Measurements from ENCODE around the gene SPTBN4.

SPTBN4 gene

GRCh38 chr19:40501599-40501998 lies 34.8 kb downstream of the SPTBN4 start:
- H3K4me1 ChIP-seq (ENCODE audit: insufficient read depth, insufficient read length) = no peaks in the 10 kb centered on the region
- no peaks in the 10 kb centered on the region for H3K36me3 ChIP-seq (ENCODE audit: insufficient read depth, insufficient read length, low read length)
- H3K27me3 ChIP-seq (ENCODE audit: insufficient read depth, insufficient read length) = peaks cover 6% of the 10 kb centered on the region
- H3K9me3 ChIP-seq (ENCODE audit: insufficient read depth, low read length) = no peaks in the 10 kb centered on the region
- TF ChIP-seq ZNF274 (IDR thresholded peaks at IDR 0.05; ENCODE audit: low read depth, low read length) = no peak
- no peak for TF ChIP-seq SUZ12 (IDR thresholded peaks at IDR 0.05; ENCODE audit: extremely low read depth, insufficient read depth, insufficient read length)
- TF ChIP-seq YY1 (IDR thresholded peaks at IDR 0.05; ENCODE audit: insufficient read depth, insufficient read length) = no peak
- no peak overlapping the region for H3K4me3 ChIP-seq (ENCODE audit: insufficient read length, low read depth)
- H3K9ac ChIP-seq (ENCODE audit: insufficient read length, low read depth) = no peak overlapping the region
- no peak for DNase-seq (ENCODE audit: low read depth, low spot score)

GRCh38 chr19:40502081-40502480 lies 35.3 kb downstream of the SPTBN4 start:
- Histone ChIP-seq H3K27me3 (ENCODE audit: insufficient read depth, insufficient read length) (peaks cover 6% of the 10 kb centered on the region), H3K36me3 (ENCODE audit: insufficient read depth, insufficient read length, low read length) (no peaks in the 10 kb centered on the region), H3K4me1 (ENCODE audit: insufficient read depth, insufficient read length) (no peaks in the 10 kb centered on the region), H3K9ac (ENCODE audit: insufficient read length, low read depth) (no peak overlapping the region), H3K9me3 (ENCODE audit: insufficient read depth, low read length) (no peaks in the 10 kb centered on the region), H3K4me3 (ENCODE audit: insufficient read length, low read depth) (no peak overlapping the region)
- no peak for TF ChIP-seq YY1 (IDR thresholded peaks at IDR 0.05; ENCODE audit: insufficient read depth, insufficient read length)
- TF ChIP-seq ZNF274 (IDR thresholded peaks at IDR 0.05; ENCODE audit: low read depth, low read length) = no peak
- TF ChIP-seq SUZ12 (IDR thresholded peaks at IDR 0.05; ENCODE audit: extremely low read depth, insufficient read depth, insufficient read length) = no peak
- DNase-seq (ENCODE audit: low read depth, low spot score) = no peak

DNA sequence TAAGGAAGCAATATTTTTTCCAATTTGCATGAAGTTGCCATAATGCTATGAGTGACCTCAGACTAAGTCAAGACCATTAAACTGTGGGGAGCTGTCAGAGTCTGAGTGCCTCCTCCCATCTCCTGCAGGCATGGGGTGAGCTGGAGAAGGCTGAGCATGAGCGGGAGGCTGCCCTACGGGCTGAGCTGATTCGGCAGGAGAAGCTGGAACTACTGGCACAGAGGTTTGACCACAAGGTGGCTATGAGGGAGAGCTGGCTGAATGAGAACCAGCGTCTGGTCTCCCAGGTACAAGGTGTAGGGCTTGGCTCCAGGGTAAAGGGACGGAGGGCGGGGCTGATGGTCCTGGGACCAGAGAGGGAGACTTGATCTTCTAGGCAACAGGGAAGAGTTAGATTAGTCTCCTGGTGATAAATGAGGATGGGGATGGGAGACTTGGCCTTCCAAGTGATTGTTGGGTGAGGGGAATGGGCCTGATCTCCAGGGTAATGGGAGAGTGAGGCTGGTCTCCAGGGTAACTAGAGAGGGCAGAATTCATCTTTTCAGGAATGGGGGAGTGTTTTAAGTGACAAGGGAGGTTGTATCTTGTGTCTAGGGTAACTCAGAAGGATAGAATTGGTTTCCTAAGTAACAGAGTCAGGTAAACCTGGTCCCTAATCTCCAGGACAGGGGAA lies 36.0 kb downstream of the SPTBN4 start:
- no peak overlapping the region for H3K4me3 ChIP-seq (ENCODE audit: insufficient read length, low read depth)
- no peak overlapping the region for H3K9ac ChIP-seq (ENCODE audit: insufficient read length, low read depth)
- no peak for TF ChIP-seq SUZ12 (IDR thresholded peaks at IDR 0.05; ENCODE audit: extremely low read depth, insufficient read depth, insufficient read length)
- TF ChIP-seq ZNF274 (IDR thresholded peaks at IDR 0.05; ENCODE audit: low read depth, low read length) = no peak
- TF ChIP-seq YY1 (IDR thresholded peaks at IDR 0.05; ENCODE audit: insufficient read depth, insufficient read length) = no peak
- H3K4me1 ChIP-seq (ENCODE audit: insufficient read depth, insufficient read length) = no peaks in the 10 kb centered on the region
- peaks cover 6% of the 10 kb centered on the region for H3K27me3 ChIP-seq (ENCODE audit: insufficient read depth, insufficient read length)
- H3K9me3 ChIP-seq (ENCODE audit: insufficient read depth, low read length) = no peaks in the 10 kb centered on the region
- no peaks in the 10 kb centered on the region for H3K36me3 ChIP-seq (ENCODE audit: insufficient read depth, insufficient read length, low read length)
- DNase-seq (ENCODE audit: low read depth, low spot score) = no peak

DNA sequence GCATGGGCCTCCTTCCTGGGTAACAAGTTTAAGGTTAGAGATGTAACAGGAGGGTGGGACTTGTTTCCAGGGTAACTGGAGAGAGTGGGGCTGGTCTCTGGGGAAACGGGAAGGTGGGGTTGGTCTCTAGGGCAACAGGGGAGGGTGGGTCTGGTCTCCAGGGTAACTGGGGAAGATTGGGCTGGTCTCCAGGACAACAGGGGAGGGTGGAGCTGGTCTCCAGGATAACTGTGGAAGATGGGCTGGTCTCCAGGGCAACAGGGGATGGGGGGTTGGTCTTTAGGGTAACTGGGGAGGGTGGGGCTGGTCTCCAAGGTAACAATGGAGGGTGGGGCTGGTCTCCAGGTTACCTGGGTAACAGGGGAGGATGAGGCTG lies 36.5 kb downstream of the SPTBN4 start:
- Histone ChIP-seq H3K9me3 (ENCODE audit: insufficient read depth, low read length) (no peaks in the 10 kb centered on the region), H3K36me3 (ENCODE audit: insufficient read depth, insufficient read length, low read length) (no peaks in the 10 kb centered on the region), H3K4me3 (ENCODE audit: insufficient read length, low read depth) (no peak overlapping the region), H3K4me1 (ENCODE audit: insufficient read depth, insufficient read length) (no peaks in the 10 kb centered on the region), H3K27me3 (ENCODE audit: insufficient read depth, insufficient read length) (peaks cover 6% of the 10 kb centered on the region), H3K9ac (ENCODE audit: insufficient read length, low read depth) (no peak overlapping the region)
- no peak for DNase-seq (ENCODE audit: low read depth, low spot score)
- TF ChIP-seq YY1 (IDR thresholded peaks at IDR 0.05; ENCODE audit: insufficient read depth, insufficient read length) = no peak
- no peak for TF ChIP-seq ZNF274 (IDR thresholded peaks at IDR 0.05; ENCODE audit: low read depth, low read length)
- no peak for TF ChIP-seq SUZ12 (IDR thresholded peaks at IDR 0.05; ENCODE audit: extremely low read depth, insufficient read depth, insufficient read length)

DNA sequence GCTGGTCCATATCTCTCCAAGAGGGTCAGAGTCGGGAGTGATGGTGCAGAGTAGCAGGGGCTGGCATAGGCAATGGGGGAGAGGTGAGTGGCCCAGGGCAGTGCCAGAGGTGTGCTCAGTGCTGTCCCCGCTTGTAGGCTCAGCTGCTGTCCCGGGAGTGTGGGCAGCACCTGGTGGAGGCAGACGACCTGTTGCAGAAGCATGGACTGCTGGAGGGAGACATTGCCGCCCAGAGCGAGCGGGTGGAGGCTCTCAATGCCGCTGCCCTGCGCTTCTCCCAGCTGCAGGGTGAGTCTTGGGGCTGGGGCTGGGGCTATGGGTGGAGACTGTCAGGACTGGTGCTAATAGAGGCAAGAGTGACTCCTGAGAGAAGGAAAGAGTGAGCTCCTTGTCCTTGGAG lies 39.3 kb downstream of the SPTBN4 start:
- no peak overlapping the region for H3K4me3 ChIP-seq (ENCODE audit: insufficient read length, low read depth)
- no peaks in the 10 kb centered on the region for H3K36me3 ChIP-seq (ENCODE audit: insufficient read depth, insufficient read length, low read length)
- DNase-seq (ENCODE audit: low read depth, low spot score) = no peak
- H3K27me3 ChIP-seq (ENCODE audit: insufficient read depth, insufficient read length) = peaks cover 14% of the 10 kb centered on the region
- H3K4me1 ChIP-seq (ENCODE audit: insufficient read depth, insufficient read length) = no peaks in the 10 kb centered on the region
- no peak overlapping the region for H3K9ac ChIP-seq (ENCODE audit: insufficient read length, low read depth)
- TF ChIP-seq SUZ12 (IDR thresholded peaks at IDR 0.05; ENCODE audit: extremely low read depth, insufficient read depth, insufficient read length) = no peak
- no peak for TF ChIP-seq ZNF274 (IDR thresholded peaks at IDR 0.05; ENCODE audit: low read depth, low read length)
- no peak for TF ChIP-seq YY1 (IDR thresholded peaks at IDR 0.05; ENCODE audit: insufficient read depth, insufficient read length)
- no peaks in the 10 kb centered on the region for H3K9me3 ChIP-seq (ENCODE audit: insufficient read depth, low read length)

GRCh38 chr19:40507892-40508291 lies 41.1 kb downstream of the SPTBN4 start:
- TF ChIP-seq YY1 (IDR thresholded peaks at IDR 0.05; ENCODE audit: insufficient read depth, insufficient read length) = no peak
- TF ChIP-seq ZNF274 (IDR thresholded peaks at IDR 0.05; ENCODE audit: low read depth, low read length) = no peak
- TF ChIP-seq SUZ12 (IDR thresholded peaks at IDR 0.05; ENCODE audit: extremely low read depth, insufficient read depth, insufficient read length) = no peak
- no peak overlapping the region for H3K4me3 ChIP-seq (ENCODE audit: insufficient read length, low read depth)
- peaks cover 32% of the 10 kb centered on the region for H3K27me3 ChIP-seq (ENCODE audit: insufficient read depth, insufficient read length)

DNA sequence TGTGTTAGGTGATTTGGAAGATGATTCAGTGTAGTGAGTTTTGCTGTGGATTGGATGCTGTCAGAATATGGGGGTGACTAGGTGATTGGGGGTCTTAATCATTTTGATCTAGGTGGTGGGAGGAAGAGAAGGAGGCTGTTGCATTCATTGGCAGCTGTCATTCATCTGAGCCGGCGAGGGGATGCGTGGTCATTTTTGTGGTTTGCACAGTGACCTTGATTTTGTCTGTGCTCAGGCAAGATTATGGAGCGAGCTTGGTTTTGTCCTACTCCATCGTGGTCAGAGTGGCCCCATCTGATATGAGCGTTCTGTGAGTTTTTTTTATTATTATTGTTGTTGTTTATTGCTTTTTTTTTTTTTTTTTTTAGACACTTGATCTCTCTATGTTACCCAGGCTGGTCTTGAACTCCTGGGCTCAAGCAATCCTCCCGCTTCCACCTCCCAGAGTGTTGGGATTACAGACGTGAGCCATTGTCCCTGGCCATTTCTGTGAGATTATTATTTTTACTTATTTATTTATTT lies 42.0 kb downstream of the SPTBN4 start:
- Histone ChIP-seq H3K4me1 (ENCODE audit: insufficient read depth, insufficient read length) (peaks cover 4% of the 10 kb centered on the region), H3K9me3 (ENCODE audit: insufficient read depth, low read length) (peaks cover 6% of the 10 kb centered on the region; the same call in 1 of the 2 replicates), H3K27me3 (ENCODE audit: insufficient read depth, insufficient read length) (peaks cover 41% of the 10 kb centered on the region), H3K9ac (ENCODE audit: insufficient read length, low read depth) (no peak overlapping the region), H3K4me3 (ENCODE audit: insufficient read length, low read depth) (no peak overlapping the region), H3K36me3 (ENCODE audit: insufficient read depth, insufficient read length, low read length) (no peaks in the 10 kb centered on the region)
- no peak for TF ChIP-seq YY1 (IDR thresholded peaks at IDR 0.05; ENCODE audit: insufficient read depth, insufficient read length)
- no peak for TF ChIP-seq SUZ12 (IDR thresholded peaks at IDR 0.05; ENCODE audit: extremely low read depth, insufficient read depth, insufficient read length)
- no peak for TF ChIP-seq ZNF274 (IDR thresholded peaks at IDR 0.05; ENCODE audit: low read depth, low read length)
- DNase-seq (ENCODE audit: low read depth, low spot score) = no peak

More at GRCh38 chr19:40507892-40508291, 41.1 kb downstream of the SPTBN4 start:
- Histone ChIP-seq H3K9ac (ENCODE audit: insufficient read length, low read depth) (no peak overlapping the region), H3K4me1 (ENCODE audit: insufficient read depth, insufficient read length) (peaks cover 4% of the 10 kb centered on the region), H3K9me3 (ENCODE audit: insufficient read depth, low read length) (no peaks in the 10 kb centered on the region; the same call in 1 of the 2 replicates), H3K36me3 (ENCODE audit: insufficient read depth, insufficient read length, low read length) (no peaks in the 10 kb centered on the region)
- no peak for DNase-seq (ENCODE audit: low read depth, low spot score)

Measured in NT2/D1 (cell line).